SK-N-SH (cell line): ENCODE data around the gene FAM209B. TPM values are rescaled to one million over a fixed set of nuclear protein-coding genes. Genes with fewer than 3 reads are reported as not detected.

Source experiments
- CTCF ChIA-PET: fragments of 300-600, 350-600 bp; formaldehyde crosslinking; extraction: SDS; loops from one replicate; lab custom pipeline; 2021; lab: Yijun Ruan, JAX
- POLR2A ChIA-PET: fragments of 350-600 bp; sonication (Branson Sonifier 250); formaldehyde crosslinking; extraction: SDS; loops from one replicate; lab custom pipeline; 2020; ENCODE audit warnings: antibody characterized with exemption, inconsistent platforms; lab: Yijun Ruan, JAX
- DNase-seq: peaks from one replicate; pipeline ENCODE4 v3.0.0; 2012
- H2AFZ ChIP-seq: fragments of 200-600 bp; sonication (generic); 2 replicates; pipeline ENCODE4 v1.8.1; 2016; ENCODE audit warnings: antibody characterized with exemption, mild to moderate bottlenecking, low read depth
- H3F3A ChIP-seq: fragments of 200-600 bp; sonication (generic); replicated peaks from 2 replicates; pipeline ENCODE3; 2016; ENCODE audit warnings: antibody characterized with exemption, mild to moderate bottlenecking; ENCODE audit not compliant: insufficient read depth
- H3K27ac ChIP-seq, 2 experiments: fragments of 200-500 bp in 1 of 2; fragments of 200-600 bp in 1 of 2; sonication (Bioruptor generic) in 1 of 2; sonication (generic), shearing (Covaris generic) in 1 of 2; 2 replicates each; pipeline versions ENCODE4 v1.5.1 to v1.6.1; 2014 to 2016; ENCODE audit warnings: low read depth in 2 of 2, inconsistent platforms in 1 of 2, low read length in 1 of 2, mild to moderate bottlenecking in 1 of 2, mixed read lengths in 1 of 2
- H3K27me3 ChIP-seq: fragments of 200-600 bp; sonication (generic), shearing (Covaris generic); 2 replicates; pipeline ENCODE4 v1.6.1; 2016; ENCODE audit warnings: mixed run types; ENCODE audit not compliant: insufficient read depth
- H3K36me3 ChIP-seq, 2 experiments: fragments of 200-500 bp in 1 of 2; fragments of 200-600 bp in 1 of 2; sonication (Bioruptor generic) in 1 of 2; sonication (generic) in 1 of 2; replicated peaks in 1 of 2; 2 replicates each; pipeline versions ENCODE3 to v1.5.1; 2014 to 2016; ENCODE audit warnings: low read length in 1 of 2, mild to moderate bottlenecking in 1 of 2; ENCODE audit not compliant: insufficient read depth in 2 of 2, control insufficient read depth in 1 of 2
- H3K4me1 ChIP-seq, 2 experiments: fragments of 200-500 bp in 1 of 2; fragments of 200-600 bp in 1 of 2; sonication (Bioruptor generic) in 1 of 2; sonication (generic), shearing (Covaris generic) in 1 of 2; 2 replicates each; pipeline versions ENCODE4 v1.5.1 to v1.6.1; 2014 to 2016; ENCODE audit warnings: low read depth in 1 of 2, low read length in 1 of 2, mixed run types in 1 of 2; ENCODE audit not compliant: insufficient read depth in 2 of 2, control insufficient read depth in 1 of 2
- H3K4me2 ChIP-seq: fragments of 200-600 bp; sonication (generic), shearing (Covaris generic); 2 replicates; pipeline ENCODE4 v1.6.1; 2017; ENCODE audit warnings: mixed run types
- H3K4me3 ChIP-seq, 2 experiments: fragments of 200-500 bp in 1 of 2; fragments of 200-600 bp in 1 of 2; sonication (Bioruptor generic) in 1 of 2; sonication (generic), shearing (Covaris generic) in 1 of 2; 2 replicates each; pipeline versions ENCODE4 v1.5.1 to v1.8.1; 2014 to 2016; ENCODE audit warnings: low read depth in 2 of 2, inconsistent platforms in 1 of 2, low read length in 1 of 2, mild to moderate bottlenecking in 1 of 2, mixed read lengths in 1 of 2, moderate library complexity in 1 of 2
- H3K79me2 ChIP-seq: fragments of 200-600 bp; sonication (generic); 2 replicates; pipeline ENCODE4 v1.8.1; 2017; ENCODE audit warnings: mild to moderate bottlenecking; ENCODE audit not compliant: insufficient read depth
- H3K9ac ChIP-seq: fragments of 200-600 bp; sonication (generic); 2 replicates; pipeline ENCODE4 v1.6.1; 2017; ENCODE audit warnings: mixed run types
- H3K9me2 ChIP-seq: fragments of 200-600 bp; sonication (generic); 2 replicates; pipeline ENCODE4 v1.6.1; 2017; ENCODE audit warnings: mixed run types
- H3K9me3 ChIP-seq: fragments of 200-600 bp; sonication (generic); 2 replicates; pipeline ENCODE4 v1.6.1; 2017; ENCODE audit warnings: mixed run types, mild to moderate bottlenecking, moderate library complexity
- H4K20me1 ChIP-seq: fragments of 200-600 bp; sonication (generic); 2 replicates; pipeline ENCODE4 v1.6.1; 2017; ENCODE audit warnings: mild to moderate bottlenecking, mixed run types; ENCODE audit not compliant: insufficient read depth
- CHD2 ChIP-seq: fragments of 150-350 bp; IDR thresholded peaks from 2 replicates; pipeline ENCODE4 v1.6.1; 2018; ENCODE audit warnings: low read length; ENCODE audit not compliant: partially characterized antibody
- ELF1 ChIP-seq: IDR thresholded peaks from 2 replicates; pipeline ENCODE4 v1.4.0; 2012
- EZH2phosphoT487 ChIP-seq: fragments of 200-600 bp; sonication (generic); IDR thresholded peaks from 2 replicates; pipeline ENCODE4 v1.6.1; 2017; ENCODE audit warnings: low read depth, mixed run types, mild to moderate bottlenecking, antibody characterized with exemption, moderate library complexity, borderline replicate concordance
- FOXM1 ChIP-seq: IDR thresholded peaks from 2 replicates; pipeline ENCODE4 v1.4.0; 2012; ENCODE audit warnings: low read depth, mild to moderate bottlenecking
- GABPA ChIP-seq: IDR thresholded peaks from 2 replicates; pipeline ENCODE4 v1.4.0; 2012; ENCODE audit warnings: low read depth, mild to moderate bottlenecking
- GATA2 ChIP-seq: sonication (generic); formaldehyde crosslinking; IDR thresholded peaks from 2 replicates; pipeline ENCODE4 v1.5.0; 2020; ENCODE audit warnings: mild to moderate bottlenecking, missing genetic modification reagents
- JUND ChIP-seq: IDR thresholded peaks from 2 replicates; pipeline ENCODE4 v1.4.0; 2012
- MEF2A ChIP-seq: IDR thresholded peaks from 2 replicates; pipeline ENCODE4 v1.4.0; 2012; ENCODE audit warnings: low read depth, borderline replicate concordance
- MXI1 ChIP-seq: IDR thresholded peaks from 2 replicates; pipeline ENCODE4 v1.6.1; 2012; ENCODE audit warnings: mild to moderate bottlenecking, low read depth, low read length, improper control_type of control experiment
- NRF1 ChIP-seq: IDR thresholded peaks from 2 replicates; pipeline ENCODE4 v1.6.1; 2012; ENCODE audit warnings: low read depth, mild to moderate bottlenecking, low read length
- POLR2AphosphoS5 ChIP-seq: IDR thresholded peaks from 2 replicates; pipeline ENCODE4 v1.6.1; 2012; ENCODE audit warnings: low read depth, low read length
- RFX5 ChIP-seq: IDR thresholded peaks from 2 replicates; pipeline ENCODE4 v1.6.1; 2012; ENCODE audit warnings: mild to moderate bottlenecking, improper control_type of control experiment, low read length
- RXRA ChIP-seq: IDR thresholded peaks from 2 replicates; pipeline ENCODE4 v1.4.0; 2012; ENCODE audit warnings: low read depth, mild to moderate bottlenecking, borderline replicate concordance
- TAF1 ChIP-seq: IDR thresholded peaks from 2 replicates; pipeline ENCODE4 v1.6.1; 2012; ENCODE audit warnings: low read depth, mild to moderate bottlenecking, low read length, moderate library complexity, borderline replicate concordance
- TCF12 ChIP-seq: IDR thresholded peaks from 2 replicates; pipeline ENCODE4 v1.4.0; 2012
- YY1 ChIP-seq: IDR thresholded peaks from 2 replicates; pipeline ENCODE4 v1.4.0; 2012; ENCODE audit warnings: low read depth, mild to moderate bottlenecking
- WGBS: methylation state at CpG from one replicate; pipeline ENCODE4 v1.1.6; 2017; ENCODE audit warnings: low lambda C conversion rate; 5-methylcytosine and 5-hydroxymethylcytosine counted together
- polyA plus RNA-seq, 3 experiments: library from polyadenylated mRNA; depleted of rRNA; stranded (reverse); fragments of >200 nt; gene quantifications; 2 replicates each; pipeline ENCODE4 v1.2.3, GENCODE V29; 2012
- TF ChIP-seq, protein P1 (sequence below): IDR thresholded peaks from 2 replicates; pipeline ENCODE4 v1.4.0; 2012; ENCODE audit warnings: low read depth, borderline replicate concordance
- TF ChIP-seq, protein P2 (sequence below): fragments of 200-600 bp; sonication (generic); IDR thresholded peaks from 2 replicates; pipeline ENCODE4 v1.6.1; 2017; ENCODE audit warnings: antibody characterized with exemption, mild to moderate bottlenecking, moderate library complexity
- TF ChIP-seq, protein P3 (sequence below): IDR thresholded peaks from 2 replicates; pipeline ENCODE4 v1.4.0; 2012; ENCODE audit warnings: low read depth, borderline replicate concordance
- TF ChIP-seq, protein P4 (sequence below): IDR thresholded peaks from 2 replicates; pipeline ENCODE4 v1.4.0; 2012; ENCODE audit warnings: low read depth

The FAM209B gene
- polyA plus RNA-seq, 1 of the 3 experiments (the other 2 are of a cell fraction): not detected

DNA sequence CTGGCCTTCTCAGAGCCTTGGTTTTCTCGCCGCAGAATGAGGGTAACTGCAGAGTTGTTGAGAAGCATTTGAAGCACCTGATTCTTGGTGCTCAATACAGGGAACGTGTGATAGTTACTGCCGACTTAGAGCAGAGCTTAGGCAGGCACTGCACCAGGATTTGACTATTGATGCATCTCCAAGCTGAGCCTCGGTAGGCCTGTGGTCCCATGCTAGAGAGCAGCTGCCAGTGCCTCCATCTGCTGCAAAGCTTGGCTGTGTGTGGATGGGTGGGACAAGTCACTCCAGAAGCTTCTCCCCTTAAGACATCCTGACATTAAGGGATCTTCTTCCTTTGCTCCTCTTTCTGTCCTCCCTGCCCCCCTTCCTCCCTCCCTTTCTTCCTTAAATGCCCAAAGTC, 40.9 kb downstream of the FAM209B start:
- 12% methylated on average over 5 of the region's 5 CpGs for WGBS
- H3K4me2 ChIP-seq: no peak overlapping the region
- CTCF ChIA-PET: interaction anchor here (1.0 kb wide), 1 partner anchor 23 kb away, joined by 3 read pairs; no protein-coding TSS in a partner anchor
- H3K4me1 ChIP-seq: no peaks in the 10 kb centered on the region
- H3K9ac ChIP-seq: no peak overlapping the region
- H3K4me3 ChIP-seq: no peak overlapping the region
- POLR2A ChIA-PET: no interaction called here
- H3K79me2 ChIP-seq: no peaks in the 10 kb centered on the region
- no peaks in the 10 kb centered on the region for H3F3A ChIP-seq
- no peak overlapping the region for H2AFZ ChIP-seq
- H4K20me1 ChIP-seq: no peaks in the 10 kb centered on the region
- DNase-seq: no peak
- no peaks in the 10 kb centered on the region for H3K9me3 ChIP-seq
- TF ChIP-seq MXI1: no peak
- TF ChIP-seq, protein P1, sequence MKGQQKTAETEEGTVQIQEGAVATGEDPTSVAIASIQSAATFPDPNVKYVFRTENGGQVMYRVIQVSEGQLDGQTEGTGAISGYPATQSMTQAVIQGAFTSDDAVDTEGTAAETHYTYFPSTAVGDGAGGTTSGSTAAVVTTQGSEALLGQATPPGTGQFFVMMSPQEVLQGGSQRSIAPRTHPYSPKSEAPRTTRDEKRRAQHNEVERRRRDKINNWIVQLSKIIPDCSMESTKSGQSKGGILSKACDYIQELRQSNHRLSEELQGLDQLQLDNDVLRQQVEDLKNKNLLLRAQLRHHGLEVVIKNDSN: no peak
- TF ChIP-seq MEF2A: no peak
- TF ChIP-seq, protein P2, sequence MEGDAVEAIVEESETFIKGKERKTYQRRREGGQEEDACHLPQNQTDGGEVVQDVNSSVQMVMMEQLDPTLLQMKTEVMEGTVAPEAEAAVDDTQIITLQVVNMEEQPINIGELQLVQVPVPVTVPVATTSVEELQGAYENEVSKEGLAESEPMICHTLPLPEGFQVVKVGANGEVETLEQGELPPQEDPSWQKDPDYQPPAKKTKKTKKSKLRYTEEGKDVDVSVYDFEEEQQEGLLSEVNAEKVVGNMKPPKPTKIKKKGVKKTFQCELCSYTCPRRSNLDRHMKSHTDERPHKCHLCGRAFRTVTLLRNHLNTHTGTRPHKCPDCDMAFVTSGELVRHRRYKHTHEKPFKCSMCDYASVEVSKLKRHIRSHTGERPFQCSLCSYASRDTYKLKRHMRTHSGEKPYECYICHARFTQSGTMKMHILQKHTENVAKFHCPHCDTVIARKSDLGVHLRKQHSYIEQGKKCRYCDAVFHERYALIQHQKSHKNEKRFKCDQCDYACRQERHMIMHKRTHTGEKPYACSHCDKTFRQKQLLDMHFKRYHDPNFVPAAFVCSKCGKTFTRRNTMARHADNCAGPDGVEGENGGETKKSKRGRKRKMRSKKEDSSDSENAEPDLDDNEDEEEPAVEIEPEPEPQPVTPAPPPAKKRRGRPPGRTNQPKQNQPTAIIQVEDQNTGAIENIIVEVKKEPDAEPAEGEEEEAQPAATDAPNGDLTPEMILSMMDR: no peak
- TF ChIP-seq POLR2AphosphoS5: no peak
- TF ChIP-seq EZH2phosphoT487: no peak
- TF ChIP-seq, protein P3, sequence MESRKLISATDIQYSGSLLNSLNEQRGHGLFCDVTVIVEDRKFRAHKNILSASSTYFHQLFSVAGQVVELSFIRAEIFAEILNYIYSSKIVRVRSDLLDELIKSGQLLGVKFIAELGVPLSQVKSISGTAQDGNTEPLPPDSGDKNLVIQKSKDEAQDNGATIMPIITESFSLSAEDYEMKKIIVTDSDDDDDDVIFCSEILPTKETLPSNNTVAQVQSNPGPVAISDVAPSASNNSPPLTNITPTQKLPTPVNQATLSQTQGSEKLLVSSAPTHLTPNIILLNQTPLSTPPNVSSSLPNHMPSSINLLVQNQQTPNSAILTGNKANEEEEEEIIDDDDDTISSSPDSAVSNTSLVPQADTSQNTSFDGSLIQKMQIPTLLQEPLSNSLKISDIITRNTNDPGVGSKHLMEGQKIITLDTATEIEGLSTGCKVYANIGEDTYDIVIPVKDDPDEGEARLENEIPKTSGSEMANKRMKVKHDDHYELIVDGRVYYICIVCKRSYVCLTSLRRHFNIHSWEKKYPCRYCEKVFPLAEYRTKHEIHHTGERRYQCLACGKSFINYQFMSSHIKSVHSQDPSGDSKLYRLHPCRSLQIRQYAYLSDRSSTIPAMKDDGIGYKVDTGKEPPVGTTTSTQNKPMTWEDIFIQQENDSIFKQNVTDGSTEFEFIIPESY: no peak
- TF ChIP-seq TCF12: no peak
- TF ChIP-seq JUND: no peak
- H3K27me3 ChIP-seq: peaks cover 24% of the 10 kb centered on the region; the same call in 1 of the 2 replicates
- H3K9me2 ChIP-seq: no peaks in the 10 kb centered on the region
- no peak overlapping the region for H3K27ac ChIP-seq
- no peaks in the 10 kb centered on the region for H3K36me3 ChIP-seq

DNA sequence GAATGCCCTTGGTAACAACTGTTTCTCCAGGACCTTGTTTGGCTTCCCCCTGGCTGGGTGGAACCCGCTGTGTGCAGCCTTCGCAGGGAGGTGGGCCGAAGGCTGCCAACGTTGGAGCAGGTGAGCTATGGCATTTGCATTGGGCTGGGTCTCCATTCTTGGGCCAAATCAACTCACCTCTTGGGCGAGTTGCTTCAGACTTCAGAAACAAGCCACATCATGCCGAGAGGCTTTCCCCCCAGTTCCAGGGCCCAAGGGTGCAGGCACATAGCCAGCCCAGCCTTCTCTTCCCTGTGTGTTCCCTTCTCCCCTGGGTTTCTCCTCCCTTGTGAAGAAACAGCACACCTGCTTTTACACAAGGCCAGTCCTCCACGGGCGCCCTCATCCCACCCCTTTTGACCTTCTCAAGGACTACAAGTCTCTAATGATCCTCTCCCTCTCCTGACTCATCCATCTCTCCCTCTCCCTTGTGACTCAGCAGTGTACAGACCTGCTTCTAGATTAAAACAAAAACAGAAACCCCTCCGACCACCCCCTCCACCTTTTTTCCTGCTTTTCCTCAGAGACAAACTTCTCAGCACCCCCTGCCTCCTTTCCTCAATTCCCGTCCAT, 41.6 kb downstream of the FAM209B start:
- Histone ChIP-seq H3K27me3 (peaks cover 31% of the 10 kb centered on the region; the same call in 1 of the 2 replicates), H2AFZ (no peak overlapping the region), H3K36me3 (no peaks in the 10 kb centered on the region), H3K9me2 (no peaks in the 10 kb centered on the region), H3K9ac (no peak overlapping the region), H3K79me2 (no peaks in the 10 kb centered on the region), H3K27ac (no peak overlapping the region), H3K9me3 (no peaks in the 10 kb centered on the region), H4K20me1 (no peaks in the 10 kb centered on the region), H3K4me1 (no peaks in the 10 kb centered on the region), H3F3A (no peaks in the 10 kb centered on the region), H3K4me3 (no peak overlapping the region), H3K4me2 (no peak overlapping the region)
- ChIA-PET CTCF (interaction anchor here (1.0 kb wide), 1 partner anchor 24 kb away, joined by 3 read pairs; no protein-coding TSS in a partner anchor), POLR2A (no interaction called here)
- WGBS: 22% methylated on average over 8 of the region's 10 CpGs
- TF ChIP-seq, protein P4, sequence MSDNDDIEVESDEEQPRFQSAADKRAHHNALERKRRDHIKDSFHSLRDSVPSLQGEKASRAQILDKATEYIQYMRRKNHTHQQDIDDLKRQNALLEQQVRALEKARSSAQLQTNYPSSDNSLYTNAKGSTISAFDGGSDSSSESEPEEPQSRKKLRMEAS: no peak
- TF ChIP-seq FOXM1 (no peak), RXRA (no peak), CHD2 (no peak), GABPA (no peak), TCF12 (no peak), YY1 (no peak), RFX5 (no peak), MXI1 (no peak), ELF1 (no peak), TAF1 (no peak), NRF1 (no peak), JUND (no peak), GATA2 (CRISPR knock-in tag) (no peak), EZH2phosphoT487 (no peak)
- DNase-seq: no peak
